ENCODE results near the gene BMP7.

Gene BMP7

DNA sequence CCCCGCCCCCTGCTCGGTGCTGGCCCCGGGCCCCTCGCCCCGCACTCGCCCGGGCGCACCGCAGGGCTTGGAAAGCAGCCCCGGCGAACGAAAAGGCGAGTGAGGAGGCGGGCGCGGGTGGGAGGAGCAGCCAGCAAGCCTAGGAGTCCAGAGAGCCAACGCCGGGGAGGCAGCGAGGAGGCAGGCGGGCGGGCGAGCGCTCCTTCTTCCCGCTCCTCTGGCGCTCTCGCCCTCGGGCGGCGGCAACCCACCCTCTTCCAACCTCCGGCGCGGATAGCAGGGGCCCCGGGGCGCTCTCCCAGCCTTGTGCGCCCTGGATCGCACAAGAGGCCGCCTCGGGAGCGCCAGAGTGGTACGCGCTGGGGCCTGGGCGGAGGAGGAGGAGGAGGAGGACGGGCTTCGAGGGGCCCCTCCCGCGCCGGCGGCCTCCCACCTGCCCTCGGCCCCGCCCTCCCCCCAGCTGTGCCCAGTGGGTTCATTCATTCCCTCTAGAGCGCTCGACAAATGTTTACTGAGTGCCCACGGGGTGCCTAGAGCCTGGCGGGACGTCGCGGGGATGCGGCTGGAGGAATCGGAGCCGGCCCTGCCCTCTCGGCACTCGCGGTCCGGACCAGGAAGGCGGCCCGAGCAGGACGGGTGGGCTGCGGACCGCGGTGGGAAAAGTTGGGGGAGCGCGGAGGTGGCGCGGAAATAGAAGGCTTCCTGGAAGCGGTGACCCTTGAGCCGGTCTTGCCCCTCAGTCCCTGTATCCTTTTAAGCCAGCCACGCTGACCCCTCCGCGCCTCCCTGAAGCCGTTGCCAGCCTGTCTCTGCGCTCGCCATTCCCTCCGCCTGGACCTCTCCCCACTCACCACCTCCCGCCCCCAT, at the start of gene BMP7:
TSS of gene BMP7 (minus strand) at position 351 of the 867 bp plus-strand sequence. CDS start 519 bp downstream, outside the sequence.
- H3K4me3 Mint-ChIP-seq = no peak within 1 kb of the TSS
- H3K36me3 Mint-ChIP-seq (ENCODE audit: low read depth) = no peaks in the 10 kb centered on the region
- no peak for DNase-seq
- H3K27me3 Mint-ChIP-seq = peaks cover 76% of the 10 kb centered on the region
- H3K27ac Mint-ChIP-seq = no peak within 1 kb of the TSS
- H3K4me1 Mint-ChIP-seq (ENCODE audit: low read depth) = peaks cover 9% of the 10 kb centered on the region
- H3K9me3 Mint-ChIP-seq = no peaks in the 10 kb centered on the region

GRCh38 chr20:57315976-57316480, 49.6 kb upstream of the BMP7 start:
- no peaks in the 10 kb centered on the region for H3K9me3 Mint-ChIP-seq
- H3K36me3 Mint-ChIP-seq (ENCODE audit: low read depth) = no peaks in the 10 kb centered on the region
- DNase-seq = no peak
- no peaks in the 10 kb centered on the region for H3K4me1 Mint-ChIP-seq (ENCODE audit: low read depth)
- H3K27me3 Mint-ChIP-seq = peaks cover 22% of the 10 kb centered on the region
- no peak overlapping the region for H3K27ac Mint-ChIP-seq
- no peak overlapping the region for H3K4me3 Mint-ChIP-seq

DNA sequence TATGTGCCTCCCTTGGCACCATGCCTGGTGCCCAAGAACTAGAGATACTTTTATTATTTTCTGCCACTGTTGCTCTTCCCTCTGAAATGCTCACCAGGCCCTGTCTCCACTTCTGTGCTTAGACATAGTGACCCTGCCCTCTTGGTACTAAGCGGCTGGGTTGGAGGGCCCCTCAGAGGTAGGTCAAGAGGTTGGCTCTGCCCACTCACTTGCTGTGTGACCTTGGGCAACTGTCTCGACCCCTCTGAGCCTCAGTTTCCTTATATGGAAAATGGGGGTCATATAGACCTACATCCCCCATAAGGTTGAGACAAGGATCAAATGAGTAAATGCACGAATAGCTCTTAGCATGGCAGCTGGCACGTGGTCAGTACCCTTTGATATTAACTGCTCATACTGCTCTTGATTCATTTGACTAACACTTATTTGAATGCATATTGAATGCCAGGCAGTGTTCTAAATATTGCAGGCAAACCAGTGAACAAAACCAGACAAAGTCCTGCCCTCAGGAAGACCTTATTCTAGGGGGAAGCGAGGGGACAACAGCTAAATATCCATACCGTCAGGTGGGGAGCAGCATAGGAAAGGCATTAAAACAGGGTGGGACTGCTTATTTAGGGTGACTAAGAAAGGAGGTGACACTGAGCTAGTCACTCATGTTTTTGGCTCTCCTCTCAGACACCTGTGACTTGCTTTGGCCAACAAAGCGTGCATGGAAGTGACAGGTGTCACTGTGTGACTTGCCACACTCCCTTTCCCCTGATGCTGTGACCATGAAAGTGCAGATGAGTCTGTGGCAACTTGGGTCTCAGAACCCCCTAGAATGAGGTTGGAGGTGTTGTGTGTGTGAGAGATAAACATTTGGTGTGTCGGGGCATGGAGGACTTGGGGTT, 48.9 kb upstream of the BMP7 start:
- Mint-ChIP-seq H3K27ac (no peak overlapping the region), H3K4me3 (no peak overlapping the region), H3K27me3 (peaks cover 20% of the 10 kb centered on the region), H3K4me1 (ENCODE audit: low read depth) (no peaks in the 10 kb centered on the region), H3K9me3 (no peaks in the 10 kb centered on the region), H3K36me3 (ENCODE audit: low read depth) (no peaks in the 10 kb centered on the region)
- no peak for DNase-seq

DNA sequence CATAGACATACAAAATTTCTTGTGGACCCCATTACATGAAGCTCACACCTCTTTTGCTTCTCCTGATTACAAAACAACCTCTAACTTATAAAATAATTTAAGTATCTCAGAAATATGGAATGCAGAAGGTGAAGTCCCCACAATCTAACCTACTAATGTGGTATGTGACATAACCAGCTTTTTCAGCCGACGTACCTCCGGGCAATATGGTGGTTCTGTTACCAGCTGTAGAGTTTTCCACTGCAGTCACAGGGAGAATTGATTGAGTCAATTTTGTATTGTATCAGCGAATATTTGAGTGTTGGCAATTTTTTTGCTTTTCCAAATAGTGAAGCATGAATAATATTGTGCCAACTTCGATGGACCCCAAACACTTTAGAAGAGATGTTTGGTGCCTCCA, 47.5 kb upstream of the BMP7 start:
- Mint-ChIP-seq H3K36me3 (ENCODE audit: low read depth) (no peaks in the 10 kb centered on the region), H3K9me3 (no peaks in the 10 kb centered on the region), H3K27me3 (peaks cover 15% of the 10 kb centered on the region), H3K4me3 (no peak overlapping the region), H3K4me1 (ENCODE audit: low read depth) (no peaks in the 10 kb centered on the region), H3K27ac (no peak overlapping the region)
- no peak for DNase-seq

GRCh38 chr20:57313230-57313629, 46.8 kb upstream of the BMP7 start:
- Mint-ChIP-seq H3K27me3 (peaks cover 10% of the 10 kb centered on the region), H3K4me3 (no peak overlapping the region), H3K4me1 (ENCODE audit: low read depth) (no peaks in the 10 kb centered on the region), H3K27ac (no peak overlapping the region), H3K36me3 (ENCODE audit: low read depth) (no peaks in the 10 kb centered on the region), H3K9me3 (no peaks in the 10 kb centered on the region)
- DNase-seq = no peak

- DNase-seq = no peak
- no peak overlapping the region for H3K4me3 Mint-ChIP-seq
- H3K27me3 Mint-ChIP-seq = peaks cover 15% of the 10 kb centered on the region
- H3K36me3 Mint-ChIP-seq (ENCODE audit: low read depth) = no peaks in the 10 kb centered on the region
- no peak overlapping the region for H3K27ac Mint-ChIP-seq
- H3K9me3 Mint-ChIP-seq = no peaks in the 10 kb centered on the region
- H3K4me1 Mint-ChIP-seq (ENCODE audit: low read depth) = no peaks in the 10 kb centered on the region
These were observed 45.7 kb upstream of the BMP7 start for GRCh38 chr20:57312138-57312537.

DNA sequence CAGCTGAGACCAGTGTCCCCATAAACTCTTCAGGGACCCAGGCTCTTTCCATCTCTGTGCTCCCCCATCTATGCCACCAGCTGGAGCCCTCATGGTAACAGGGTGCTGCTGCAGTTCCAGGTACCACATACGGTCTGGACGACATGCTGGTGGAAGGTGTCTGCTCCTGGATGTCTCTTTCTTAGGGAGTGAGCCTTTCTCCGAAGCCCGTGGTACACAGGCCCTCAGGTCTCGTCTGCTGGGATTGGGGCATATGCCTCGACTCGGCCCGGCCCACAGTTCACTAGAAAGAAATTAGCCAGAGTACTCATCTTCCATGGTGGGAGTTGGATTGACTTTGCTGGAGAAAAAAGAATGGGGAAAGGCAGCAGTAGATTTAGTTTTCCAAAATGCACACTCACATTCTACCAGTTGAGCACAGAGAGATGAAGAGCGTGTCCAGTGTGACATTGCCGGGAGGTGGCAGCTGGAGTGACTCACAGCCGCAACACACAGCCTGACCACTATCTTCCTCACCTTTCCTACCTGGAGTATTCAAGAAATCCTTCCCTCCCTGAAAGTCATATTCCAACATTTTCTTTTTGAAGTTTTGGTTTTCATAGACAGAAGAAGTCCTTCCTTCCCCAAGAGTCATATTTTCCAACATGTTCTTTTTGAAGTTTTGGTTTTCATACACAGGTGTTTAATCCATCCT, 44.5 kb upstream of the BMP7 start:
- H3K27ac Mint-ChIP-seq = no peak overlapping the region
- no peaks in the 10 kb centered on the region for H3K4me1 Mint-ChIP-seq (ENCODE audit: low read depth)
- H3K9me3 Mint-ChIP-seq = no peaks in the 10 kb centered on the region
- no peaks in the 10 kb centered on the region for H3K36me3 Mint-ChIP-seq (ENCODE audit: low read depth)
- H3K4me3 Mint-ChIP-seq = no peak overlapping the region
- peaks cover 16% of the 10 kb centered on the region for H3K27me3 Mint-ChIP-seq
- no peak for DNase-seq

DNA sequence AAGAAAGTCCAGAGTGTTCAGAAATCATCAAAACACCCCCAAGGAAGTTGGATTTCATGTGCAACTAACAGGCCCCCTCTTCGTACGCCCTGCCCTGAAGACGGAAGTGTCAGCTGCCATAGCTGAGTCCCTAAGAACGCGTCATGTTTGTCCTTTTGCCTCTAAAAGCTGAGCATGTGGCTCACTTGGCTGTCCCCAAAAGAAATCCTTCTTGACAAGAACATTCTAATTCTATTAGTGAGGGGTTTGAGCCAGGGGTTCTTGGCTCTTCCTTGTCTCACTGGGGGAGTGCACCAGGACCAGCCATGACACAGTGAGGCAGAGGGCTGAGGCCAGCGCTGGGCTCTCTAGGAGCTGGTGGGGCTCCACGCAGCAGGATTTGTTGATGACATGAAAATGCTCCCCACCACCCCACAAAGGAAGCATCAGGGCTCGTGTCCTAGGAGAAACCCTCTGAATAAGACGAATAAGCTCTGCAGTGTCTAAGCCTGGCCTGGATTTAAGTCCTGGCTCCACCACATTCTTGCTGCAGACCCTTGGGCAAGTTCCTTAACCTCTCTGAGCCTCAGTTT, 43.2 kb upstream of the BMP7 start:
- no peaks in the 10 kb centered on the region for H3K4me1 Mint-ChIP-seq (ENCODE audit: low read depth)
- no peak for DNase-seq
- no peak overlapping the region for H3K4me3 Mint-ChIP-seq
- no peaks in the 10 kb centered on the region for H3K36me3 Mint-ChIP-seq (ENCODE audit: low read depth)
- peaks cover 10% of the 10 kb centered on the region for H3K27me3 Mint-ChIP-seq
- no peaks in the 10 kb centered on the region for H3K9me3 Mint-ChIP-seq
- H3K27ac Mint-ChIP-seq = no peak overlapping the region

DNA sequence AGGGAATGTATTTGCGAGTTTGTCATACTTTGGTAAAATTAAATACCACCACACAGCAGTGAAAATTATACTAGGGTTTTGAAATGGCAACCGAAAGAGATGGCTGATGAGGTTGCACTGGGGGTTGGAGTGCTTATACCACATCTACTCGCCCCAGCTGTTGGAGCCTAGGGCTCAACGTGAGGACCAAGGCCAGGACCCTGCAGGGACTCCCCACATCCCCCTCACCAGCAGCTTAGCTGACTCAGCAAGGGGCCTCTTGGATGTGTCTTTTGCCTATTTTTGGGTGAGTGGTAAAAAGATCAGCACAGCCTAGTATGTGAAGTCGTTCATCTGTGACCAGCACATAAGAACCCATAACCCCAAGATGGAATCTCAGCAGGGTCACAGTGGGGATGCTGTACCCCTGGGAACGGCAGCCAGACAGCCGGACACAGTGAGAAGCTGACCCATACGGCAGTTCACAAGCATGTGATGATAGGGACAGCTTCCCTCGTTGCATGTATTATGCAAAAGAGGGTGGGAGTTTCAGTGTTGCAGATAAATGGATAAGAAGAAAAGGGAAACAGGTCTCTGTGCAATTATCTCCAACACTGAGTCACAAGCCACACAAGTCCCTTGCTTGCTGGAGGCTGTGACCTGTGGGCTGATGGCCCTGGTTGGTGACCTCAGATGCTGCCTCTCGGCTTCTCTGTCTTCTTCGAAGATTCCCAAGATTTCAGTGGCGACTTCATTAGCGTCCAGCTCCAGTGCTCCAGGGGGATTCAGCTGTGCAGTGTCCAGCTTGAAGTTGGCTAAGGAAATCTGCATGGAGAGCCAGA, 42.2 kb upstream of the BMP7 start:
- H3K4me3 Mint-ChIP-seq = no peak overlapping the region
- H3K27ac Mint-ChIP-seq = no peak overlapping the region
- no peaks in the 10 kb centered on the region for H3K4me1 Mint-ChIP-seq (ENCODE audit: low read depth)
- H3K27me3 Mint-ChIP-seq = peaks cover 10% of the 10 kb centered on the region
- DNase-seq = no peak
- no peaks in the 10 kb centered on the region for H3K36me3 Mint-ChIP-seq (ENCODE audit: low read depth)
- no peaks in the 10 kb centered on the region for H3K9me3 Mint-ChIP-seq

DNA sequence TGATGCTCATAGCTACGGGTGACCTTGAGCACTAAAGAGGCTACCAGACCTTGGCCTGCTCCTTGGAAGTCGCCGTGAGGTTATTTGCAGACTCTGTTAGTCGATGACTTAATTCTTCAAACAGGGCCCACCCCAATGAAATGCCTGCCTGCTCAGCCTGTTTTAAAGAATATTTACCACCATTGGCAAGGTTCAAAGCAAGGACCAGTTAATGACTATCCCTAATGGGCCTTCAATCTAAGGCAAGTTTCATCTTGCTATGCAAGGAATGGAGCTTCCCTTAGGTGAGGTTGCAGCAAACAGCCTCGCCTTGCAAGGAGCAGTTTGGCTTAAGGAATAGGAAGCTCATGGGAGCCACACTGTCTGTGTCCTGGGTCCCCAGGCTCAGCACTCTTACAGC, 40.3 kb upstream of the BMP7 start:
- H3K4me3 Mint-ChIP-seq = no peak overlapping the region
- no peak for DNase-seq
- no peaks in the 10 kb centered on the region for H3K36me3 Mint-ChIP-seq (ENCODE audit: low read depth)
- H3K27ac Mint-ChIP-seq = no peak overlapping the region
- H3K9me3 Mint-ChIP-seq = no peaks in the 10 kb centered on the region
- H3K27me3 Mint-ChIP-seq = peaks cover 15% of the 10 kb centered on the region
- no peaks in the 10 kb centered on the region for H3K4me1 Mint-ChIP-seq (ENCODE audit: low read depth)

DNA sequence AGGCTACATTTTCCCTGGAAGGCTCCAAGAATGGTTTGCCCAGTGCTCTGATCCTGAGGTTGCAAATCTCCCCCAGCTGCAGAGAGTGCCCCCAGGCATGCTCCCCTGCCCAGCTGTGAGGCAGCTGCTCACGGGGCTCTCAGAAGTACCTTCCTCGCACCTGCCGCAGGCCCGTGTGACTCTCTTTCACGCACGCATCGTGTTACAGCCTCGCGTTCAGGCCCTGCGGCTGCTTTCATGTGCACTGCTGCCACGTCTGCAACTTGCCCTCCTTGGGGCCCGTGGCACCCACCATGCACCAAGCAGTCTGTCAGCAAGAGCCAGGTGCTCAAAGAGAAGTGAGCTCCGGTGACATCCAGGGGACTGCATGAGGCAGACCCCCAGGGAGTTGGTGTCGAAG, 34.6 kb upstream of the BMP7 start:
- Mint-ChIP-seq H3K27me3 (peaks cover 11% of the 10 kb centered on the region), H3K9me3 (no peaks in the 10 kb centered on the region), H3K4me1 (ENCODE audit: low read depth) (no peaks in the 10 kb centered on the region), H3K27ac (no peak overlapping the region), H3K4me3 (no peak overlapping the region), H3K36me3 (ENCODE audit: low read depth) (no peaks in the 10 kb centered on the region)
- no peak for DNase-seq

DNA sequence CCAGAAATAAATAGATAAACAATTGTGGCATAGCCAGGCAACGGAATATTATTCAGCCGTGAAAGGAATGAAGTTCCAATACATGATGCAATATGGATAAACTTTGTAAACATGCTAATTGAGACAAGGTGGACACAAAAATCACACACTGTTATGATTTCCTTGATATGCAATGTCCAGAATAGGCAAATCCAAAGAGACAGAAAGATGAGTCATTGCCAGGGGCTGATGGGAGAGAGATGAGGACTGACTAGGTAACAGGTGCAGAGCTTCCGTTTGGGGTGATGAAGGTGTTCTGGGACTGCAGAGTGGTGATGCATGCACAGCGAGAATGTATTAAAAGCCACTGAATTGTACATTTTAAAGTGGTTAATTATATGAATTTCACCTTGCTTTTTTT, 32.0 kb upstream of the BMP7 start:
- Mint-ChIP-seq H3K9me3 (no peaks in the 10 kb centered on the region), H3K4me3 (no peak overlapping the region), H3K4me1 (ENCODE audit: low read depth) (no peaks in the 10 kb centered on the region), H3K27ac (no peak overlapping the region), H3K27me3 (peaks cover 20% of the 10 kb centered on the region), H3K36me3 (ENCODE audit: low read depth) (no peaks in the 10 kb centered on the region)
- DNase-seq = no peak

DNA sequence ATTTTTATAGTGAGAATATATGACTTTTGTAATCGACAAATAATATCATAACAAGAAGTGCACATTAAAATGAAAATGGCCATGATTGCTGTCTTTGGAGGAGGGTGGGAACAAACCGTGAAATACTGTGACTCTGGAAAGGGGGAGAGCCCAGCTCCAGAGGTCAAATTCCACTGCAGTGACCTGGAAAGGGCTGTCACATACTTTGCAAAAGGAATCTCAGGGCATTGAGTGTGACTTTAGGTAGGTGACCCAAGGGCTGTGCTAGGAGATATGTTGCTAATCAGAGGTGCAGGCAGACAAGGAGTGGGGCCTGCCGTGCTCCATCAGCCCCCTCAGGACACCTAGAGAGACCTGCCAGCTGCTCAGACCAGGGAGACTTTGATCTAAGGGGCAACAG, 28.1 kb upstream of the BMP7 start:
- H3K4me3 Mint-ChIP-seq = no peak overlapping the region
- H3K27me3 Mint-ChIP-seq = peaks cover 50% of the 10 kb centered on the region
- no peaks in the 10 kb centered on the region for H3K4me1 Mint-ChIP-seq (ENCODE audit: low read depth)
- no peak overlapping the region for H3K27ac Mint-ChIP-seq
- DNase-seq = no peak
- no peaks in the 10 kb centered on the region for H3K9me3 Mint-ChIP-seq
- no peaks in the 10 kb centered on the region for H3K36me3 Mint-ChIP-seq (ENCODE audit: low read depth)
